ENCODE measurements around the gene PLD2.

Gene PLD2

GRCh38 chr17:4806456-4806776 is 536 bp upstream of the PLD2 start:
- Histone ChIP-seq H3K4me3 (IDR thresholded peaks at IDR 0.05; ENCODE audit: insufficient read depth, low read depth, low read length) (no peak overlapping the region), H4K20me1 (ENCODE audit: insufficient read depth) (no peaks in the 10 kb centered on the region), H3K36me3 (ENCODE audit: insufficient read depth) (no peaks in the 10 kb centered on the region), H3K4me2 (peak overlapping the region; percentile 29; the same call in 1 of the 2 replicates), H2AFZ (ENCODE audit: low read depth) (no peak overlapping the region), H3K9ac (no peak overlapping the region), H3K27me3 (ENCODE audit: insufficient read depth, low read depth) (no peaks in the 10 kb centered on the region), H3K27ac (no peak overlapping the region), H3K79me2 (ENCODE audit: insufficient read depth, low read depth) (no peaks in the 10 kb centered on the region), H3K4me1 (ENCODE audit: low read depth, poor library complexity, severe bottlenecking) (peaks cover 5% of the 10 kb centered on the region)
- no peak for TF ChIP-seq CTCF (conservative IDR thresholded peaks at IDR 0.05; ENCODE audit: low read depth, low read length)

GRCh38 chr17:4807605-4808377 is 839 bp downstream of the PLD2 start:
- Histone ChIP-seq H3K4me2 (no peak overlapping the region), H4K20me1 (ENCODE audit: insufficient read depth) (no peaks in the 10 kb centered on the region), H3K9ac (no peak overlapping the region), H3K4me1 (ENCODE audit: low read depth, poor library complexity, severe bottlenecking) (peaks cover 3% of the 10 kb centered on the region), H3K27ac (no peak overlapping the region), H3K36me3 (ENCODE audit: insufficient read depth) (no peaks in the 10 kb centered on the region), H3K79me2 (ENCODE audit: insufficient read depth, low read depth) (no peaks in the 10 kb centered on the region), H3K4me3 (IDR thresholded peaks at IDR 0.05; ENCODE audit: insufficient read depth, low read depth, low read length) (no peak overlapping the region), H3K27me3 (ENCODE audit: insufficient read depth, low read depth) (no peaks in the 10 kb centered on the region), H2AFZ (ENCODE audit: low read depth) (no peak overlapping the region)
- TF ChIP-seq CTCF (conservative IDR thresholded peaks at IDR 0.05; ENCODE audit: low read depth, low read length), result no peak

GRCh38 chr17:4808378-4808767 is 1.4 kb downstream of the PLD2 start:
- H3K9ac ChIP-seq, result no peak overlapping the region

GRCh38 chr17:4810696-4811290 is 3.8 kb downstream of the PLD2 start:
- H3K4me1 ChIP-seq (ENCODE audit: low read depth, poor library complexity, severe bottlenecking), result peaks cover 3% of the 10 kb centered on the region
- H3K27ac ChIP-seq, result no peak overlapping the region
- H3K27me3 ChIP-seq (ENCODE audit: insufficient read depth, low read depth), result no peaks in the 10 kb centered on the region
- no peaks in the 10 kb centered on the region for H4K20me1 ChIP-seq (ENCODE audit: insufficient read depth)
- no peak for TF ChIP-seq CTCF (conservative IDR thresholded peaks at IDR 0.05; ENCODE audit: low read depth, low read length)
- H3K4me2 ChIP-seq, result no peak overlapping the region
- no peak overlapping the region for H3K9ac ChIP-seq
- no peaks in the 10 kb centered on the region for H3K79me2 ChIP-seq (ENCODE audit: insufficient read depth, low read depth)
- H3K4me3 ChIP-seq (IDR thresholded peaks at IDR 0.05; ENCODE audit: insufficient read depth, low read depth, low read length), result no peak overlapping the region
- H2AFZ ChIP-seq (ENCODE audit: low read depth), result no peak overlapping the region
- no peaks in the 10 kb centered on the region for H3K36me3 ChIP-seq (ENCODE audit: insufficient read depth)

More at GRCh38 chr17:4808378-4808767, 1.4 kb downstream of the PLD2 start:
- Histone ChIP-seq H3K4me2 (no peak overlapping the region), H4K20me1 (ENCODE audit: insufficient read depth) (no peaks in the 10 kb centered on the region), H2AFZ (ENCODE audit: low read depth) (no peak overlapping the region), H3K79me2 (ENCODE audit: insufficient read depth, low read depth) (no peaks in the 10 kb centered on the region), H3K36me3 (ENCODE audit: insufficient read depth) (no peaks in the 10 kb centered on the region), H3K27ac (no peak overlapping the region), H3K4me1 (ENCODE audit: low read depth, poor library complexity, severe bottlenecking) (peaks cover 3% of the 10 kb centered on the region), H3K27me3 (ENCODE audit: insufficient read depth, low read depth) (no peaks in the 10 kb centered on the region), H3K4me3 (IDR thresholded peaks at IDR 0.05; ENCODE audit: insufficient read depth, low read depth, low read length) (no peak overlapping the region)
- TF ChIP-seq CTCF (conservative IDR thresholded peaks at IDR 0.05; ENCODE audit: low read depth, low read length), result no peak

Data from KMS-11 (cell line).